ENCODE results near the gene SP100. TPM values are rescaled to one million over a fixed set of nuclear protein-coding genes. Genes with fewer than 3 reads are reported as not detected.
"Not testable (repeated sequence)": the region's sequence is repeated elsewhere in the genome, so short reads cannot be mapped to it uniquely, and the experiment has no call there.

The SP100 gene
- total RNA-seq, 1 donor from 2014 or later: not detected

- Mint-ChIP-seq H3K9me3 (ENCODE audit: unreplicated experiment) (no peaks in the 10 kb centered on the region), H3K27me3 (ENCODE audit: unreplicated experiment) (peaks cover 2% of the 10 kb centered on the region), H3K4me3 (ENCODE audit: unreplicated experiment) (no peak overlapping the region), H3K27ac (ENCODE audit: unreplicated experiment) (no peak overlapping the region), H3K36me3 (ENCODE audit: unreplicated experiment) (no peaks in the 10 kb centered on the region), H3K4me1 (ENCODE audit: low read depth, unreplicated experiment) (no peaks in the 10 kb centered on the region)
- no peak for DNase-seq
- no peak for TF ChIP-seq CTCF (IDR thresholded peaks at IDR 0.05; ENCODE audit: partially characterized antibody, unreplicated experiment)
These were observed 57.4 kb downstream of the SP100 start for GRCh38 chr2:230473378-230473777.

- TF ChIP-seq CTCF (IDR thresholded peaks at IDR 0.05; ENCODE audit: partially characterized antibody, unreplicated experiment): no peak
- Mint-ChIP-seq H3K27ac (ENCODE audit: unreplicated experiment) (no peak overlapping the region), H3K4me3 (ENCODE audit: unreplicated experiment) (no peak overlapping the region), H3K36me3 (ENCODE audit: unreplicated experiment) (no peaks in the 10 kb centered on the region), H3K27me3 (ENCODE audit: unreplicated experiment) (peaks cover 2% of the 10 kb centered on the region), H3K4me1 (ENCODE audit: low read depth, unreplicated experiment) (no peaks in the 10 kb centered on the region), H3K9me3 (ENCODE audit: unreplicated experiment) (no peaks in the 10 kb centered on the region)
- no peak for DNase-seq
These were observed 59.1 kb downstream of the SP100 start for GRCh38 chr2:230475143-230475542.

GRCh38 chr2:230485801-230486341 lies 69.9 kb downstream of the SP100 start:
- DNase-seq: no peak
- TF ChIP-seq CTCF (IDR thresholded peaks at IDR 0.05; ENCODE audit: partially characterized antibody, unreplicated experiment): no peak
- Mint-ChIP-seq H3K27ac (ENCODE audit: unreplicated experiment) (no peak overlapping the region), H3K27me3 (ENCODE audit: unreplicated experiment) (no peaks in the 10 kb centered on the region), H3K4me1 (ENCODE audit: low read depth, unreplicated experiment) (no peaks in the 10 kb centered on the region), H3K9me3 (ENCODE audit: unreplicated experiment) (no peaks in the 10 kb centered on the region), H3K36me3 (ENCODE audit: unreplicated experiment) (no peaks in the 10 kb centered on the region), H3K4me3 (ENCODE audit: unreplicated experiment) (no peak overlapping the region)

- not testable (repeated sequence) for H3K4me3 Mint-ChIP-seq (ENCODE audit: unreplicated experiment); H3K36me3 Mint-ChIP-seq (ENCODE audit: unreplicated experiment)
These were observed 75.2 kb downstream of the SP100 start for GRCh38 chr2:230491219-230491618.

GRCh38 chr2:230492107-230492506 lies 76.1 kb downstream of the SP100 start:
- no peak for TF ChIP-seq CTCF (IDR thresholded peaks at IDR 0.05; ENCODE audit: partially characterized antibody, unreplicated experiment)
- Mint-ChIP-seq H3K9me3 (ENCODE audit: unreplicated experiment) (no peaks in the 10 kb centered on the region), H3K36me3 (ENCODE audit: unreplicated experiment) (no peaks in the 10 kb centered on the region), H3K4me1 (ENCODE audit: low read depth, unreplicated experiment) (no peaks in the 10 kb centered on the region), H3K27ac (ENCODE audit: unreplicated experiment) (no peak overlapping the region), H3K4me3 (ENCODE audit: unreplicated experiment) (no peak overlapping the region), H3K27me3 (ENCODE audit: unreplicated experiment) (no peaks in the 10 kb centered on the region)
- DNase-seq: no peak

More at GRCh38 chr2:230491219-230491618, 75.2 kb downstream of the SP100 start:
- H3K9me3 Mint-ChIP-seq (ENCODE audit: unreplicated experiment); DNase-seq; H3K4me1 Mint-ChIP-seq (ENCODE audit: low read depth, unreplicated experiment); H3K27ac Mint-ChIP-seq (ENCODE audit: unreplicated experiment); H3K27me3 Mint-ChIP-seq (ENCODE audit: unreplicated experiment): not testable (repeated sequence)

Data from glutamatergic neuron (in vitro differentiated cells).